Effector memory CD8-positive, alpha-beta T cell (primary cell): ENCODE results near the gene SIX3.
A peak's percentile ranks its signal among the peaks of the same experiment; 100 is the strongest.

Experiments used
- ATAC-seq: fragments of 150-1000 bp; cut with Tn5 transposase; replicated peaks from 2 replicates; pipeline ENCODE4 v1.10.0; 2021; ENCODE audit warnings: mild to moderate bottlenecking, moderate library complexity
- DNase-seq, 3 experiments: peaks; one replicate each; pipeline ENCODE4 v3.0.0; 2021
- H3K27ac Mint-ChIP-seq, 2 donors: one replicate each; pipeline ENCODE4 v1.8.0; 2022; ENCODE audit warnings: mild to moderate bottlenecking in 2 of 2, mixed read lengths in 2 of 2, moderate library complexity in 2 of 2
- H3K27me3 Mint-ChIP-seq, 2 donors: one replicate each; pipeline ENCODE4 v1.8.0; 2022; ENCODE audit warnings: mixed read lengths in 2 of 2
- H3K36me3 Mint-ChIP-seq: one replicate; pipeline ENCODE4 v1.8.0; 2022; ENCODE audit warnings: mild to moderate bottlenecking, moderate library complexity, mixed read lengths; ENCODE audit not compliant: insufficient read depth
- H3K4me1 Mint-ChIP-seq, 2 donors: one replicate each; pipeline ENCODE4 v1.8.0; 2022; ENCODE audit warnings: low read depth in 2 of 2, mixed read lengths in 2 of 2
- H3K4me3 Mint-ChIP-seq, 2 donors: one replicate each; pipeline ENCODE4 v1.8.0; 2022; ENCODE audit warnings: mild to moderate bottlenecking in 2 of 2, mixed read lengths in 2 of 2, moderate library complexity in 2 of 2
- H3K9me3 Mint-ChIP-seq, 2 donors: one replicate each; pipeline ENCODE4 v1.8.0; 2022; ENCODE audit warnings: mixed read lengths in 2 of 2

Gene SIX3

GRCh38 chr2:44942304-44943030 lies 965 bp downstream of the SIX3 start:
- Mint-ChIP-seq H3K4me3 (peak overlapping the region; percentile 65 to 74), H3K4me1 (peaks cover 18 to 24% of the 10 kb centered on the region in 2 donors), H3K9me3 (no peaks in the 10 kb centered on the region), H3K27ac (peak overlapping the region in 1 of 2 donors; percentile 9), H3K36me3 (peaks cover 7% of the 10 kb centered on the region), H3K27me3 (peaks cover 80 to 94% of the 10 kb centered on the region in 2 donors)
- DNase-seq (no peak), ATAC-seq (peak; percentile 25)

- H3K4me3 Mint-ChIP-seq: peak overlapping the region; percentile 65 to 74
- H3K27me3 Mint-ChIP-seq: peaks cover 85 to 94% of the 10 kb centered on the region in 2 donors
- no peak for ATAC-seq
- H3K27ac Mint-ChIP-seq: no peak overlapping the region
- peaks cover 18 to 24% of the 10 kb centered on the region in 2 donors for H3K4me1 Mint-ChIP-seq
- H3K36me3 Mint-ChIP-seq: peaks cover 7% of the 10 kb centered on the region
- no peaks in the 10 kb centered on the region for H3K9me3 Mint-ChIP-seq
- DNase-seq: no peak
Measured at GRCh38 chr2:44943031-44943692, 1.7 kb downstream of the SIX3 start.

GRCh38 chr2:44943693-44944101 lies 2.2 kb downstream of the SIX3 start:
- no peak for ATAC-seq
- Mint-ChIP-seq H3K9me3 (no peaks in the 10 kb centered on the region), H3K4me1 (peaks cover 18 to 22% of the 10 kb centered on the region in 2 donors), H3K4me3 (peak overlapping the region; percentile 33 to 74), H3K27ac (no peak overlapping the region), H3K36me3 (peaks cover 7% of the 10 kb centered on the region), H3K27me3 (peaks cover 84 to 94% of the 10 kb centered on the region in 2 donors)
- DNase-seq: no peak

- no peak for DNase-seq
- Mint-ChIP-seq H3K27ac (no peak overlapping the region), H3K4me1 (peaks cover 18 to 24% of the 10 kb centered on the region in 2 donors), H3K9me3 (no peaks in the 10 kb centered on the region), H3K27me3 (peaks cover 91 to 99% of the 10 kb centered on the region in 2 donors), H3K36me3 (peaks cover 10% of the 10 kb centered on the region), H3K4me3 (peak overlapping the region; percentile 50 to 66)
- no peak for ATAC-seq
Measured at GRCh38 chr2:44944102-44944951, 2.8 kb downstream of the SIX3 start.

GRCh38 chr2:44944952-44945612 lies 3.6 kb downstream of the SIX3 start:
- peaks cover 14 to 24% of the 10 kb centered on the region in 2 donors for H3K4me1 Mint-ChIP-seq
- no peak for ATAC-seq
- H3K36me3 Mint-ChIP-seq: peaks cover 10% of the 10 kb centered on the region
- peaks cover 87 to 99% of the 10 kb centered on the region in 2 donors for H3K27me3 Mint-ChIP-seq
- peak overlapping the region; percentile 25 to 50 for H3K4me3 Mint-ChIP-seq
- H3K27ac Mint-ChIP-seq: no peak overlapping the region
- no peak for DNase-seq
- no peaks in the 10 kb centered on the region for H3K9me3 Mint-ChIP-seq

GRCh38 chr2:44945676-44946371 lies 4.3 kb downstream of the SIX3 start:
- Mint-ChIP-seq H3K27ac (no peak overlapping the region), H3K27me3 (peaks cover 87 to 99% of the 10 kb centered on the region in 2 donors), H3K4me1 (peaks cover 14 to 21% of the 10 kb centered on the region in 2 donors), H3K9me3 (no peaks in the 10 kb centered on the region), H3K4me3 (peak overlapping the region in 1 of 2 donors; percentile 13), H3K36me3 (peaks cover 10% of the 10 kb centered on the region)
- no peak for ATAC-seq
- no peak for DNase-seq

GRCh38 chr2:44946372-44947027 lies 5.0 kb downstream of the SIX3 start:
- no peak overlapping the region for H3K27ac Mint-ChIP-seq
- H3K36me3 Mint-ChIP-seq: peaks cover 7% of the 10 kb centered on the region
- H3K9me3 Mint-ChIP-seq: no peaks in the 10 kb centered on the region
- H3K27me3 Mint-ChIP-seq: peaks cover 87 to 99% of the 10 kb centered on the region in 2 donors
- H3K4me1 Mint-ChIP-seq: peaks cover 10 to 23% of the 10 kb centered on the region in 2 donors
- H3K4me3 Mint-ChIP-seq: no peak overlapping the region
- no peak for ATAC-seq
- DNase-seq: no peak

GRCh38 chr2:44947028-44947375 lies 5.5 kb downstream of the SIX3 start:
- Mint-ChIP-seq H3K9me3 (no peaks in the 10 kb centered on the region), H3K27ac (no peak overlapping the region), H3K36me3 (peaks cover 6% of the 10 kb centered on the region), H3K4me3 (no peak overlapping the region), H3K27me3 (peaks cover 85 to 99% of the 10 kb centered on the region in 2 donors), H3K4me1 (peaks cover 8 to 21% of the 10 kb centered on the region in 2 donors)
- DNase-seq (no peak), ATAC-seq (no peak)

- ATAC-seq (no peak), DNase-seq (no peak)
- Mint-ChIP-seq H3K4me3 (no peak overlapping the region), H3K27me3 (peaks cover 85 to 96% of the 10 kb centered on the region in 2 donors), H3K27ac (no peak overlapping the region), H3K9me3 (no peaks in the 10 kb centered on the region), H3K4me1 (peaks cover 12 to 16% of the 10 kb centered on the region in 2 donors), H3K36me3 (peaks cover 3% of the 10 kb centered on the region)
Measured at GRCh38 chr2:44948565-44949328, 7.2 kb downstream of the SIX3 start.

GRCh38 chr2:44949329-44950151 lies 8.0 kb downstream of the SIX3 start:
- Mint-ChIP-seq H3K36me3 (peaks cover 3% of the 10 kb centered on the region), H3K27ac (no peak overlapping the region), H3K4me3 (no peak overlapping the region), H3K9me3 (no peaks in the 10 kb centered on the region), H3K4me1 (peaks cover 12 to 16% of the 10 kb centered on the region in 2 donors), H3K27me3 (peaks cover 86 to 96% of the 10 kb centered on the region in 2 donors)
- DNase-seq (no peak), ATAC-seq (no peak)

GRCh38 chr2:44950646-44951045 lies 9.1 kb downstream of the SIX3 start:
- Mint-ChIP-seq H3K36me3 (peaks cover 3% of the 10 kb centered on the region), H3K4me1 (peaks cover 16 to 18% of the 10 kb centered on the region in 2 donors), H3K27me3 (peaks cover 85 to 96% of the 10 kb centered on the region in 2 donors), H3K9me3 (no peaks in the 10 kb centered on the region), H3K4me3 (no peak overlapping the region), H3K27ac (no peak overlapping the region)
- DNase-seq: no peak
- ATAC-seq: no peak
